NCI-H1694 treated with DMSO at 0.1 percent for 48 hours (cell line): Measurements from ENCODE around the gene FKBP1A.
"Not testable (repeated sequence)": the region's sequence is repeated elsewhere in the genome, so short reads cannot be mapped to it uniquely, and the experiment has no call there.

Experiments used
- DNase-seq: peaks from one replicate; lab custom pipeline; 2025; lab: John Stamatoyannopoulos, UW

FKBP1A gene

DNA sequence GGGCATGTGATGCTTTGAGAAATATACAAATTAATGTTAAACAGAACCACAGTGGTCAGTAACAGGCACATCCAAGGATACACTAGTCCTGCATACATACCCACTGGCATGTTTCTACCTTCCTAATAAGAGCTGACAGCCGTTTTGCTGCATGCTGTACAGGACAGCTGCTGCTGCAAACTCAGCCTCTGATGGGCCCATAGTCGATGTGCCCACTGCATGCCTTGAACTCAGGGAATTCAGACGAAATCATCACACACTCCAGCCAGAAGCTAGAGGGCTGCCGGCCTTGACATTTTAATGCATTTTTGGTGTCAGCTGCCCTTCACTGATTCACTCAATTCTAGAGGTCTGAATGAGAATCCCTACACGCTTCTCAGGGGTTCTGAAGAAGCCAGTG lies 29.3 kb downstream of the FKBP1A start:
- no peak for DNase-seq

DNA sequence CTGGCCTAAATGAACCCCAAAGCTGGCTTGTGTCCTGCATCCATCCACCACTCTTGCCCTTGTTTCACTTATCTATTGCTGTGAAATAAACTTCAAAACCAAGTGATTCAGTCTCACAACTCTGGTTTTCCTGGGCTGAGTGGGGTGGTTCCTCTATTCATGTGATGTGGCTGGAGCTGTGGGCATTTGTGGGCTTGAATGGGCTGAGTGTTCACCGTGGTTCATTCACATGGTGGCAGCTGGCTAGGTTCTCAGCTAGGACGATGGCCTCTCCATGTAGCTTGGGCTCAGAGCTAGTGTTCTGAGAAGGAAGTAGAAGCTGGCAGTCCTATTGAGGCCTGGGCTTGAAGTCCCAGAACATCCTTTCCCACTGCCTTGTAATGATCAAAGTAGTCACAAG lies 30.4 kb downstream of the FKBP1A start:
- no peak for DNase-seq

DNA sequence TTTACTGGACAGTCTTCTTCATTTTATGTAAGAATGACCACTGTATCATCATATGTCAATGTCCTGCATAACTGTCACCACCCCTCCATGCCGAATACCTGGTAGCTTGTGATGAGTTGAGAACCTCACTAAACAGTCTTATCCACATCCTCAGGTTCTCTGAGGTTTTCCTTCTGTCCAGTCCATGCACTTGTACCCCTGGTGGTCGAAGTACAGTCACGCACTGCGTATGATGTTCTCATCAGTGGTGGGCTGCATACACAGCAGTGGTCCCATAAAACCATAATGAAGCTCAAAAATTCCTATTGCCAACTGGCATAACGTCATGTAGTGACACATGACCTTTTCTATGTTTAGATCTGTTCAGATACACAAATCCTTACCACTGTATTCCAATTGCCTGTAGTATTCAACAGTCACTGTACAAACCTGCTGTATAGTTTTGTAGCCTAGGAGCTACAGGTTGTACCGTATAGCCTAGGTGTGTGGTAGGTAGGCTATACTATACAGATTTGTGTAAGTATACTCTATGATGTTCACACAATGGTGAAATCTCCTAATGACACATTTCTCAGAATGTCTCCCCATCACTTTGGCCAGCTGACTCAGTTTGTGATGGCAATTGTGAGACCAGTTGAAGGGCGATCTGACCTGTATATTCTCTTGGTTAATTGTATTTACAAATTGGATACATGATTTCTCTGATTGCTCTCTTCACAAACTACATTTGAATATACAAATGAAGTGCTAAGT lies 32.6 kb downstream of the FKBP1A start:
- no peak for DNase-seq

DNA sequence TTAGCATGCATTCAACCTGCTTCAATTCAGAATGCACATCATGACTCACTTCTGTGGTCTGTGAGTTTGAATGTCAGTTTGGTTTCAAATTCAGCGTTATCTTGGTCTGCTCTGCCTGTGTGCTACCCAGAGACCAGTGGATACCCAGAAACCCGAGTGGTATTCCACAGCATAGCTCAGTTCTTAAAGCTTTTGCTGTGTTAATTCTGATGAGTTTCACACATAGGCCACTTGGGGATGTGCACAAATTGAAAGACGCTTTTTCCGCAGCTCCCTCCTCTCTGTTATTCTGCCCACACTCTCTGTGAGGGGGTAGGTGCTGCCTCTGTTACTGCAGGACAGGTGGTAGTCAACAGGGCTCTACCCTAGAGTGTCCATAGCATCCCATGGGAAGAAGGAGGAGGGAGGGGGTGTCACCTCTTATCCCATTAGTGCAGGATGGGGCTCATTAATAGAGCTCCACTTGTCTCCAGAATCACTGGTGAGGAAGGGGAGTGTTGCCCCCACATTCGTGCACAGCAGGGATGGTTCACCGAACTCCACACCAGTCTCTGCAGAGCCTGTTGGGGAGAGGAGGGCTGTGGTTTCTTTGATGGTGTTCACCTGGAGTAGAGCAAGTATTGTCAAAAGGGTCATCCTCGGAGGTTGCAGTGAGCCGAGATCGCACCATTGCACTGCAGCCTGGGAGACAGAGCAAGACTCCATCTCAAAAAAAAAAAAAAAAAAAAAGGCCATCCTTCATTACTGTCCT lies 34.8 kb downstream of the FKBP1A start:
- no peak for DNase-seq

DNA sequence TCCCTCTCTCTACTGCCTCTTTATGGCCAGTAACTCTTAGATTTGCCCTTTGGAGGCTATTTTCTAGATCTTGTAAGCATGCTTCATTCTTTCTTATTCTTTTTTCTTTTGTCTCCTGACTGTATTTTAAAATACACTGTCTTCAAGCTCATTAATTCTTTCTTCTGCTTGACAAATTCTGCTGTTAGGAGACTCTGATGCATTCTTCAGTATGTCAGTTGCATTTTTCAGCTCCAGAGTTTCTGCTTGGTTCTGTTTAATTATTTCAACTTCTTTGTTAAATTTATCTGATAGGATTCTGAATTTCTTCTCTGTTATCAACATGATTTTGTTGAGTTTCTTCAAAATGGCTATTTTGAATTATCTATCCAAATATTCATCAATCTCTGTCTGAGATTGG lies 38.9 kb downstream of the FKBP1A start:
- DNase-seq = no peak

DNA sequence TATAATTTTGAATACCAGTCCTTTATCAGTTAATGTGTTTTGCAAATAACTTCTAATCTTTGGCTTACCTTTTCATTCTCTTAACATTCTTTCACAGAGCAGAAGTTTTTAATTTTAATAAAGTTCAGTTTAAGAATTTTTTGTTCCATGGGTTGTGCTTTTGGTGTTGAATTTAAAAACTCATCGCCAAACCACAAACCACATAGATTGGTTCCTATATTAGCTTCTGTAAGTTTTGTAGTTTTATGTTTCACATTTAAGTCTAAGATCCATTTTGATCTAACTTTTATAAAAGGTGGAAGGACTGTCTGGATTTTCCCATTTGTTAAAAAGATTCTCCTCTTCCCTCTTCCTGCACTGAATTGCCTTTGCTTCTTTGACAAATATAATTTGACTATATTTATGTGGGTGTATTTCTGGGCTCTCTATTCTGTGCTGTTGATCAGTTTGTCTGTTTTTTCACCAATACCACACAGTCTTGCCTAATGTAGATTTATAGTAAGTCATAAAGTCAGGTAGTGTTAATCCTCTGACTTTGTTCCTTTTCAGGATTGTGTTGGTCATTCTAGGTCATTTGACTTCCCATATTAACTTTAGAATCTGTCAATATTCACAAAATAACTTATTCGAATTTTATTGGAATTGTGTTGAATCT lies 46.4 kb downstream of the FKBP1A start:
- DNase-seq = no peak

DNA sequence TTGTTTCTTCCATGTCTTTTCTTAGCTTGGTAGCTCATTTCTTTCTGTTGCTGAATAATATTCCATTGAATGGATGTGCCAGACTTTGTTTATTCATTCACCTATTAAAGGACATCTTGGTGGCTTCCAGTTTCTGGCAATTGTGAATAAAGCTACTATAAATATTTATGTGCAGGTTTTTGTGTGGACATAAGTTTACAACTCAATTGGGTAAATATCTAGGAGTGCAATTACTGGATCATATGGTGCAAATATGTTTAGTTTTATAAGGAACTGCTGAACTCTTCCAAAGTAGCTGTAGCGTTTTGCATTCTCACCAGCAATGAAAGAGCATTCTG lies 47.1 kb downstream of the FKBP1A start:
- no peak for DNase-seq

DNA sequence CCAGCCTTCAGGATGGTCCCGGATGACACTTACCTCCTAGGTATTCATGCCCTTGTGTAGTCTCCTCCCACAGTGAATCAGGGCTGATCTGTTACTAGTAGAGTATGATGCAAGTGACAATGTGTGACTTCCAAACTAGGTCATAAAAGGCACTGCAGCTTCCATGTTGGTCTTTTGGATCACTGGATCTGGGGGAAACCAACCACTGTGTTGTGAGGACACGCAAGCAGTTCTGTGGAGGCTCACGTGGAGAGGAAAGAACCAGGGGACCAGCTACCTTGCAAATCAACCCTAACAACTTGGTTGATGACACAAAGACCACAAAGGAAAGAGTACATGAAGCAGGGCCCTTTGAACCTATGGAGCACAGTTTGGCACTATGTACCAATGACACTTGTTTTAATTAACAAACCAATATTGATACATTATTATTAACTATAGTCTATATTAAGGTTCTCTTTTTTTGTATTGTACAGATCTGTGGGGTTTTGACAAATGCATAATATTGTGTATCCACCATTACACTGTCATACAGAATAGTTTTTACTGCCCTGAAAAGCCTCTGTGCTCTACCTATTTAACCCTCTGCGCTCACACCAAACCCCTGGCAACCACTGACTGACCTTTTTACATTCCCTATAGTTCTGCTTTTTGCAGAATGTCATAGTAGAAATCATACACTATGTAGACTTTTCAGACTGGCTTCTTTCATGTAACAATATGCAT lies 47.7 kb downstream of the FKBP1A start:
- DNase-seq = no peak

DNA sequence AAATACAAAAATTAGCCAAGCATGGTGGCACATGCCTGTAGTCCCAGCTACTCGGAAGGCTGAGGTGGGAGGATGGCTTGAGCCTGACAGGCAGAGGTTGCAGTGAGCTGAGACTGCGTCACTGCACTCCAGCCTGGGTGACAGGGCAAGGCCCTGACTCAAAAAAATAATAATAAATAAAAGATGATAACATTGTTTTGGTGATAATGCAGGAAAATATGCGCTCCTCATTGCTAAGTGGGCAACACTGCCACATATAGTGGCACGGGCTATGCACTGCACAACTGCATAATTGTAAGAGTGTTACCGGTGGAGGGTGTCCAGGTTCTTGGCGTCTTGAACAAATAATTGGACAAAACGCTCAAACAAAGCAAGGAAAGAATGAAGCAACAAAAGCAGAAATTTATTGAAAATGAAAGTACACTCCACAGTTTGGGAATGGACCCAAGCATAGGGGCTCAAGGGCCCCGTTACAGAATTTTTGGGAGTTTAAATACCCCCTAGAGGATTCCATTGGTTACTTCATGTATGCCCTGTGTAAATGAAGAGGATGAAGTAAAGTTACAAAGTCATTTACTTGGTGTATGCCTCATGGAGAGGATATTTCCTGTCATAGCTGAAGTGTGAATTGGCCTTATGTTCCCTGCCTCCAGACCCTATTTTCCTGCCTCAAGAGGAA lies 49.3 kb downstream of the FKBP1A start:
- not testable (repeated sequence) for DNase-seq

DNA sequence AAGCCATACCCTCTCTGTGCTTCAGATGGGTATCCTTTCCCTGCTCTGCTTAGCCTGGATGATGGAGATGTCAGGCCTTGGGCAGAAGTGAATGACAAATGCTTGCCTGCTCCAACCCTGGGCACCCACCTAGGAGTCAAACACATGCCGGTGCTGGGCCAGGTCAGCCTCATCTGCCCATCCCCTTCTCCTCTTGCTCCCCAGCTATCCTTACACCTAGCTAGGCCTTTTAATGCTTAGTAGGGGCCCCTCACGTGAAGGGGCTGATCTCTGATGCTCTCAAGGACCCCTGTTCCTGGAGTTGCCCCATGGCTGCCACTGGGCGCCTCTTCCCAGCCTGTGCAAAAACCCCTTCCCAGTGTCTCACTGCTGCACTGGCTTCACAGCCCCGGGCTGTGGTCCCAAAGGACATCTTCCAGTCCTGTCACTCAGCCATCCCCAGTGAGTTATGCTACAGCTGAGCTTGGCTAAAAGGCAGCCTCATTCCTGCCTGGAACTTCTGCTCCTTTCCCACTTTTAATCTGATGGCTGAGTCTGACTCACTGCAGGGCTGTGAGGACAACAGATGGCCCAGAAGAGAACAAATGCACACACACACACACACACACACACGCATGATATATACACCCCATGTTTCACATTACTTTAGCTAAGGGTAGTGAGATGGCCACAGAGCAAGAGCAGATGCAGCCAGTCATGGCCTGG lies 51.1 kb downstream of the FKBP1A start:
- no peak for DNase-seq

DNA sequence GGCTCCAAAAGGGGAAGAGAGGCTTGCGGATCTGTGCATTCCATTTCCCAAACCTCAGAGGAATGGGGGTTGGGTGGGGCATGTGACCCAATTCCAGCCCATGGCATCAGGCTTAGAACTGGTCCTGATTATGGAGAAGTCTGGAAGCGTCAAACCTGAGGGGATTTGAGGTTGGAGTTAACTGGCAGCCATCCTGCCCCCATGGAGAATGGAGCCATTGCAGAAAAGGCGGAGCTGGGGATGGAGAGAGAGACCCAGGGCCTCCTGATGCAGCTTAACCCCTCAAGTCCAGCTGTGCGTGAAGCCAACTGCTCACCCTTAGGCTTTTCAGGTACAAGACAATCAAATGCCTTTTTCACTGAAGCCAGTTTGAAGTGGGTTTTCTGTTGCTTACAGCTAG lies 54.1 kb downstream of the FKBP1A start:
- DNase-seq = no peak

DNA sequence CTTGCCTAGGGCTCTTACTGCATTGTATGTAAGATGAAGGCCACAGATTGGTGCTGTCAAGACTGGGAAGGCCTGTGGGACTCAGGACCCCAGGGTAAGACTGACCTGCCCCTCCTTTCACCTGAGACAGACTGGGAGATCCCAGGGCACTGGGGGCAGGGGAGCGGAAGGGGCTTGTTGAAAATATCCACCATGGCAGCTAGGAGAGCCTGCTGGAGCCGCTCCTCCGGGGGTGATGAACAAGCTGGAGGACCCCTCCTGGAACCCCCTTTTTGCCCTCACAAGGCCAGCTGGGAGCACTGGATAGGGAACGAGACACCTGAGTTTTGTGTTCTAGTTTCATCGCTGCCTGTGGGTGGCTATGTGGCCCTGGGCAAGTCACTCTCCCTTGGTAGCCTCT lies 54.8 kb downstream of the FKBP1A start:
- no peak for DNase-seq

DNA sequence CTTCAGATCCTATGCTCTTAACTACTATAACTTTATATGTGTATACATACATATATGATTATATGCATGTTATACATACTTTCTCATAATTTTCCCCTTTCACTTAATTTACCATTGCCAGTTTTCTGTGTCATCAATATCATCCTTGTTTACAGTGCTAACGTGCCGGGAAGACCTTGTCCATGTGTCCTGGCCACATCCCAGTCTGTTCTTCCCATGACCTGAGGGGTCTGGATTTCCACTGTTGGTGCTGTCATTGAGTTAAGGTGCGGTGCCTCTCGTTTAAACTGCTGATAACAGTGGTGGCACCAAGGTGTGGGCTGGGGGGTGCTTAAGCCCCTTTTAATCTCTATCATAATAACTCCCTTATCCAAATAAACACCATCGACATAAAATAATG lies 55.4 kb downstream of the FKBP1A start:
- no peak for DNase-seq

DNA sequence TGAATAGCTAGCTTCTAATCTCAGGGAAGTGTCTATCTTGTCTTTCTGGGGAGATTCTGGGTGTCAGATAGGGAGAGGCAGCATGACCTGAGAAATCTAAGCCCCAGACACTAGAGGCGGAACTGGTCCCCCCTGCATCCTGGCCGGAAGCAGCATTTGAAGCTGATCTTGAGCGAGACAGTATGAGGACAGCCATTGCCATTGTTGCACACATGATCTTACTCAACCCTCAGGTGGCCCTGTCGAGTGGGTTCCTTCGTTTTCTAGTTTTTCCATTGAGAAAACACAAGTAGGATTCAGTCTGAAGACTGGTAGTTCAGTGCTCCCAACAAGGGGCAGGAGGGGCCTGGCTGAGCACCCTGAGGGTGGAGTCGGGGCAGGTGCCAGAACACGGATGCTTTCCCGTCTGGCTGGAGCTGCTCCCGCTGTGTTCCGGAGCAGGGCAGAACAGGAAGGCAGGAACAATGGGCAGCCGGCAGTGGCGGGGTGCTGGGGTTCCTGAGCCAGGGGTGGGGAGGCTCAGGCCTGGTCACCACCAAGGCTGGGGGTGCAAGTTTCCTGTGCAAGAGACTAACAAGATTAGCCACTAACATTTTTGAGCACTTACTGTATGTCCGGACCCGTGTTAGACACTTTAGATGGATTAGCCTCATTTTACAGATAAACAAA lies 56.0 kb downstream of the FKBP1A start:
- no peak for DNase-seq

DNA sequence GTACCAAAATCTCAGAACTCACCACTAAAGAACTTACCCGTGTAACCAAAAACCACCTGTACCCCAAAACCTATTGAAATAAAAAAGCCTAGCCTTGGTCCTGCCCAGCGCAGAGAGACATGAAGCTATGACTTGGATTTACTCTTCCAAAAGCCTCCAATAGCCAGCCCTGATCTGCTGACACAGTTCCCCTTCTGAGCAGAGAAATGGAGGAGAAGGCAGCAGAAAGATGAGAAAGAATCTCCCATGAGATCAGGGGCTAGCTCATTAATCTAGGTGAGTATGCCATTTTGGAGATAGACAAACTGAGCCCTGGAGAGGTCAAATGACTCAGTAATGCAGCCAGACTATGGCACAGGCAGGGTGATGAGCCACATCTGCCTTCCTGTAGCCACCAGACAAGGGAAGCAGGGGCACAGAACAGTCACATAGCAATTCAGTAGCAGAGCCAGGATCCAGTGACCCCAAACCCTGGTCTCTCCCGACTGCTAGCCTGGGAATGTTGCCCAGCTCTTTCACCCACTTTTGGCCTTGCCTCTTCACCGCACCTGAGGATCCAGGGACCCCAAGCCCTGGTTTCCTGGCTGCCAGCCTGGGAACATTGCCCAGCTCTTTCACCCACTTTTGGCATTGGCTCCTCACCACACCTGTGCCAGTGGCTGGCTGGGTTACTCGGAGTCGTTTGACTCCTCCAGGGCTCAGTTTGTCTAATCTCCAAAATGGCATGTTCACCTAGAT lies 56.7 kb downstream of the FKBP1A start:
- DNase-seq = no peak

DNA sequence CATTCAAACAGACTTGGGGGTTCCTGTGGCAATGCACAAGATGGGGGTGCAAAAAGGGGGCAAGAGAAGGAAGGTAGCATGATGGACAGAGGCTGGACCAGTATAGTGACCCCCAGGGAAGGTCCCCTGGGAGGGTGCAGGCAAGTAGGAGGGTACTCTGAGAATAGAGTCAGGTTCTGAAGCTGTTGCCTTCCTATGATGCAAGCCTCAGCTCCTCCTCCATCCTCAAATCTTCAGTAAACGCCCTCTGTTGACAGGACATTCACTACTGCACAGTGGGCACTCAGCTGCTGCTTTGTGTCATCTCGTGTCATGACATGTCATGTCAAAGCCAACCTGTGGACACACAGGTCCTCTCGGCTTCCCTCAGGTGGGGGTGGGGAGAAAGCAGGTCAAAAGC lies 58.1 kb downstream of the FKBP1A start:
- no peak for DNase-seq

DNA sequence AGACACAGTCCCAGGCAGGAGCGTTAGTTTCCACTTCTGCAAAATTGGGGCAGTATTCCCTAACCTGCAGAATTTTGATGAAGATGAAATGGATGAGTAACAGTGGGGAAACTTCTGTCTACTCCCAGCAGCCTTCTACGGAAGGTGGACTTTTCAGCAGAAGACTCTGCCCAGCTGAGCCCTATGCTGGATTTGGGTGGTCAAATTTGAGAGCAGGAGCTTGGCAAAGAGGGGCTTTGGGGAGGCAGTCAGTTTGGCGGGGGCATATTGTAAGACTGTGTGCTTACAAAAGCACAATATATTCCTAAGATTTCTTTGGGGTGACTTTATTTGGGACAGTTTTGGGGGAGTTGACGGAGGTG lies 58.5 kb downstream of the FKBP1A start:
- no peak for DNase-seq

DNA sequence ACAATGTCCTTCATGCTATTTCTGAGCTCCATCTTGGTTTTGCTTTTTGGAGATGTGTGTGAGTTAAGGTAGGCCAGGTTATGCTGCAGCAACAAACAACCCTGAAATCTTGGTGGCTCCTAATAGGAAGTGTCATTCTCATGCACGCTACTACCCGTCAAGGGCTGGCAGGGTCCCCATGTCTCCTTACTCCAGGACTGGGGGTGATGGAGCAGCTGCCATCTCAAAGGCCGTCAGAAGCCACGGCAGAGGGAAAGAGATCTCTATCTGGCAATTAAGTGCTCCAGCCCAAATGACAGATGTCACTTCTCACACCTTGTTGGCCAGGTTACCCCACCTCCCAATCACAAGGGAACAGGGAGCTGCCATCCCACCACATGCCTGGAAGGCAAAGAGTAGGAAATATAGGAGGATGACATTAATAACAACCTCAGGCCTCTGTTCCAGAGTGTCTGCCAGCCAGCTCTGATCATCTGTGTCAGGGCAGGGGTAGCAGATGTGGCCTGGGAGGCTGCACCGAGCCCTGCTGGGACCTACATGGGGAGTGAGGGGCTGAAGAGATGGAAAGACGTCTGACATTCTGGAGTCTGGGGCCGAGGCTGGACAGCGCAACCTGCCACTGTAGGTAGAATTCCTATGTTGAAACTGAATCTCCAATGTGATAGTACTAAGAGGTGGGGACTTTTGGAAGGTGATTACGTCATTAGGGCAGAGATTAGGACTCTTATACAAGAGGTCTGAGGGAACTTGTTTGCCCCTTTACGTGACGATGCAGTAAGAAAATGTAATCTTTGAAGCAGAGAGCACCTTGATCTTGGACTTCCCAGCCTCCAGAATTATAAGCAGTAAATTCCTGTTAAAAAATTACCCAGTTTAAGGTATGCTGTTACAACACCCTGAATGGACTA lies 59.1 kb downstream of the FKBP1A start:
- no peak for DNase-seq

DNA sequence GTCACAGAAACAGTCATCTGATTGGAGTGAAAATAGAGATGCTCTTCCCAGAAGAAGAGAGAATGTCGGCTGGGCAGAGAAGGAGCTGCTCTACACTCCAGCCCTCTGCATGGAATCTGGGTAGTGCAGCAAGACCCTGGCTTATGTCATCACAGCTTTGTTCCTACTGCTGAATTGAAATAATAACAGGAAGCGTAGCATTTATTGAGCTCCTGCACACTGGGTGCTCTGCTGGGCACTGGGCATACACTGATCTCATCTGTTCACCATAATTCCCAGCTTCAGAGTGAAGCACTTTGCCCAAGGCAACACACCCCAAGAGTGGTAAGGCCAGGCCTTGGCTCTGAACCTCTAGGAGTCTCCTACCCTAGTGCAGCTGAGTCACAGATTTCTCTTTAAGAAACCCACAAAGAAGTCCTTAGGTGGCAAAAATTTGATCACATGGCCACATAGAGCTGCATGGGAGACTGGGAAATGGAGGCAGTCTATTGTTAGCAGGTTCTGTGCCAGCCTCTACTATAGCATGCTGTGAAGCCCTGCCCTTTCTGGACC lies 60.0 kb downstream of the FKBP1A start:
- DNase-seq = no peak
